Endothelial cell of umbilical vein (primary cell): ENCODE measurements around the gene SGCD. TPM values are rescaled to one million over a fixed set of nuclear protein-coding genes. Genes with fewer than 3 reads are reported as not detected.

Experiments used
- BruUV-seq: library from RNA; stranded (reverse); fragments of 400-500 nt; replicated peaks from 2 replicates; lab custom pipeline; 2021; lab: Mats Ljungman, UMichigan
- CTCF ChIA-PET: fragments of 300-600, 350-600 bp; sonication (Branson Sonifier 250); formaldehyde crosslinking; loops from one replicate; lab custom pipeline; 2021; ENCODE audit warnings: antibody characterized with exemption, inconsistent platforms; lab: Charles Lee
- POLR2A ChIA-PET: fragments of 300-600, 350-600 bp; sonication (Branson Sonifier 250); formaldehyde crosslinking; loops from one replicate; lab custom pipeline; 2021; ENCODE audit warnings: antibody characterized with exemption, inconsistent platforms; lab: Charles Lee
- DNase-seq: peaks from one replicate; pipeline ENCODE4 v3.0.0-alpha.2; 2011; ENCODE audit warnings: low read depth, low spot score
- FAIRE-seq: peaks from 2 replicates; lab custom pipeline; 2011; peaks lifted over from hg19 to GRCh38; lab: Jason Lieb, UNC
- H2AFZ ChIP-seq: 2 replicates; pipeline ENCODE4 v1.6.0; 2012; ENCODE audit warnings: low read depth, low read length, control low read depth, inconsistent platforms
- H3K27ac ChIP-seq: 2 replicates; pipeline ENCODE4 v1.5.1; 2011; ENCODE audit warnings: low read depth, mild to moderate bottlenecking, control low read depth, low read length, moderate library complexity; ENCODE audit not compliant: insufficient read depth
- H3K27me3 ChIP-seq, 2 experiments: 2 replicates each; pipeline versions ENCODE4 v1.6.0 to v1.6.1; 2011; ENCODE audit warnings: low read length in 2 of 2, mixed read lengths in 1 of 2; ENCODE audit not compliant: control insufficient read depth in 2 of 2, insufficient read depth in 2 of 2
- H3K36me3 ChIP-seq, 2 experiments: 2 replicates in 1 of 2; 3 replicates in 1 of 2; pipeline ENCODE4 v1.5.1; 2011; ENCODE audit warnings: low read length in 2 of 2, mild to moderate bottlenecking in 1 of 2, moderate library complexity in 1 of 2; ENCODE audit not compliant: control insufficient read depth in 2 of 2, insufficient read depth in 2 of 2; ENCODE audit errors: extremely low read depth in 1 of 2
- H3K4me1 ChIP-seq: 3 replicates; pipeline ENCODE4 v1.5.1; 2011; ENCODE audit warnings: mild to moderate bottlenecking, low read length; ENCODE audit not compliant: control insufficient read depth, insufficient read depth; ENCODE audit errors: extremely low read depth
- H3K4me2 ChIP-seq: 2 replicates; pipeline ENCODE4 v1.6.1; 2011; ENCODE audit warnings: low read length, control low read depth, mixed read lengths; ENCODE audit not compliant: insufficient read depth
- H3K4me3 ChIP-seq, 3 experiments: fragments of 200-600 bp in 1 of 3; sonication (generic), shearing (Covaris generic) in 1 of 3; replicated peaks in 1 of 3; 2 replicates each; pipeline ENCODE4 v1.5.1; 2011 to 2016; ENCODE audit warnings: control low read depth in 3 of 3, low read length in 3 of 3, mild to moderate bottlenecking in 2 of 3, inconsistent platforms in 1 of 3, low read depth in 1 of 3, moderate library complexity in 1 of 3; ENCODE audit not compliant: insufficient read depth in 1 of 3
- H3K79me2 ChIP-seq: 2 replicates; pipeline ENCODE4 v1.6.0; 2012; ENCODE audit warnings: low read length, inconsistent platforms; ENCODE audit not compliant: control insufficient read depth, insufficient read depth
- H3K9ac ChIP-seq: replicated peaks from 2 replicates; pipeline ENCODE3; 2011; ENCODE audit warnings: low read length, control low read depth; ENCODE audit not compliant: insufficient read depth; ENCODE audit errors: extremely low read depth
- H3K9me1 ChIP-seq: replicated peaks from 3 replicates; pipeline ENCODE4 v1.6.0; 2011; ENCODE audit warnings: mild to moderate bottlenecking, low read length; ENCODE audit not compliant: control insufficient read depth, insufficient read depth; ENCODE audit errors: extremely low read depth
- H3K9me3 ChIP-seq: replicated peaks from 2 replicates; pipeline ENCODE4 v1.5.1; 2012; ENCODE audit warnings: low read length, inconsistent platforms; ENCODE audit not compliant: control insufficient read depth, insufficient read depth
- H4K20me1 ChIP-seq: replicated peaks from 2 replicates; pipeline ENCODE3; 2011; ENCODE audit warnings: mild to moderate bottlenecking, low read length; ENCODE audit not compliant: control insufficient read depth, insufficient read depth; ENCODE audit errors: extremely low read depth
- EZH2 ChIP-seq: IDR thresholded peaks from 2 replicates; pipeline ENCODE4 v1.6.1; 2012; ENCODE audit warnings: borderline replicate concordance, low read depth, mild to moderate bottlenecking, moderate library complexity, low read length, inconsistent platforms; ENCODE audit not compliant: severe bottlenecking
- FOS ChIP-seq: IDR thresholded peaks from 2 replicates; pipeline ENCODE4 v1.6.1; 2011; ENCODE audit warnings: mild to moderate bottlenecking, low read length, moderate library complexity, borderline replicate concordance; ENCODE audit not compliant: insufficient read depth
- GATA2 ChIP-seq: IDR thresholded peaks from 2 replicates; pipeline ENCODE4 v1.7.0; 2011; ENCODE audit warnings: low read depth, mild to moderate bottlenecking, moderate library complexity, mixed read lengths, low read length; ENCODE audit not compliant: insufficient read length, insufficient read depth
- JUN ChIP-seq: IDR thresholded peaks from 2 replicates; pipeline ENCODE4 v1.6.1; 2011; ENCODE audit warnings: borderline replicate concordance, low read depth; ENCODE audit not compliant: insufficient read length, insufficient read depth
- MYC ChIP-seq: IDR thresholded peaks from one replicate; pipeline ENCODE4 v1.6.1; 2011; ENCODE audit warnings: mild to moderate bottlenecking, low read depth, low read length
- POLR2A ChIP-seq: IDR thresholded peaks from 2 replicates; pipeline ENCODE4 v1.6.1; 2012; ENCODE audit warnings: low read depth, mild to moderate bottlenecking, control low read depth, low read length
- POLR2AphosphoS5 ChIP-seq: IDR thresholded peaks from 2 replicates; pipeline ENCODE4 v1.6.1; 2012; ENCODE audit warnings: low read depth, mild to moderate bottlenecking, control low read depth, low read length, moderate library complexity; ENCODE audit not compliant: insufficient read depth
- dilution Hi-C: fragments of 300-500 bp; cut with MboI; formaldehyde crosslinking; loops from one replicate; pipeline ENCODE4 v1.15.0; 2019; ENCODE audit warnings: low sequenced_read_pairs; ENCODE audit not compliant: extremely low pct_ligation_motif_present
- intact Hi-C: fragments of 100-400 bp; cut with micrococcal nuclease; formaldehyde crosslinking; loops from one replicate; pipeline ENCODE4 v1.10.0; 2022
- polyA plus RNA-seq, 4 experiments: library from polyadenylated mRNA; depleted of rRNA in 3 of 4; stranded (reverse) in 3 of 4; unstranded in 1 of 4; fragments of >200 nt; gene quantifications; 2 replicates each; pipeline versions ENCODE4 v1.2.1 to v1.2.3, GENCODE V29; 2011 to 2012; ENCODE audit warnings: missing spikeins in 1 of 4
- total RNA-seq: library from RNA; stranded (reverse); gene quantifications from 2 replicates; pipeline ENCODE4 v1.2.3, GENCODE V29; 2021
- TF ChIP-seq, protein P1 (sequence below), 2 donors: IDR thresholded peaks; 1 replicate in 1 of 2; 2 replicates in 1 of 2; pipeline ENCODE4 v1.5.1; 2011; ENCODE audit warnings: low read length in 2 of 2, mild to moderate bottlenecking in 2 of 2, moderate library complexity in 2 of 2, control low read depth in 1 of 2, inconsistent platforms in 1 of 2, low read depth in 1 of 2; ENCODE audit not compliant: insufficient read depth in 1 of 2; ENCODE audit errors: extremely low read depth in 1 of 2
- TF ChIP-seq, protein P2 (sequence below): IDR thresholded peaks from 2 replicates; pipeline ENCODE4 v1.6.1; 2011; ENCODE audit not compliant: insufficient read depth, insufficient read length

Gene SGCD
- total and polyA plus RNA-seq, 2 donors (not counting 3 experiments of a cell fraction or from before 2014, with no cell fraction given): not detected

DNA sequence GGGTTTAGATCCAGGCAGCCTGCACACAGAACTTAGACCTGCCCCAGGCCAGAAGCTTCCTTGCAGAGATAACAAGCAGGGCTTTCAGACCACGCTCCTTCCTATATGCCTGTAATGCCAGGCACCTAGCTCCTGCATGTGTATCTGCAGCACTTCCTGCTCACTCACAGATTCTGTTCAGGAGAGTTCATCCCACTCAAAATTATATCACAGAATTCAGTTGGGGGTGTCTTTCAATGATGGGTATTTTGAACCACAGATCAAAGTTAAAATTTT is 105.8 kb downstream of the SGCD start:
- intact Hi-C loops: no loop called here
- H2AFZ ChIP-seq: no peak overlapping the region
- no peaks in the 10 kb centered on the region for H3K79me2 ChIP-seq
- no peak for FAIRE-seq
- ChIA-PET POLR2A (no interaction called here), CTCF (no interaction called here)
- H3K4me2 ChIP-seq: no peak overlapping the region
- H3K27ac ChIP-seq: no peak overlapping the region
- no TSS peak for BruUV-seq
- no peaks in the 10 kb centered on the region for H3K9me1 ChIP-seq
- H3K36me3 ChIP-seq: no peaks in the 10 kb centered on the region
- no peaks in the 10 kb centered on the region for H3K4me1 ChIP-seq
- no peaks in the 10 kb centered on the region for H4K20me1 ChIP-seq
- TF ChIP-seq FOS: no peak
- TF ChIP-seq JUN: no peak
- no peak for TF ChIP-seq EZH2
- TF ChIP-seq, protein P1, sequence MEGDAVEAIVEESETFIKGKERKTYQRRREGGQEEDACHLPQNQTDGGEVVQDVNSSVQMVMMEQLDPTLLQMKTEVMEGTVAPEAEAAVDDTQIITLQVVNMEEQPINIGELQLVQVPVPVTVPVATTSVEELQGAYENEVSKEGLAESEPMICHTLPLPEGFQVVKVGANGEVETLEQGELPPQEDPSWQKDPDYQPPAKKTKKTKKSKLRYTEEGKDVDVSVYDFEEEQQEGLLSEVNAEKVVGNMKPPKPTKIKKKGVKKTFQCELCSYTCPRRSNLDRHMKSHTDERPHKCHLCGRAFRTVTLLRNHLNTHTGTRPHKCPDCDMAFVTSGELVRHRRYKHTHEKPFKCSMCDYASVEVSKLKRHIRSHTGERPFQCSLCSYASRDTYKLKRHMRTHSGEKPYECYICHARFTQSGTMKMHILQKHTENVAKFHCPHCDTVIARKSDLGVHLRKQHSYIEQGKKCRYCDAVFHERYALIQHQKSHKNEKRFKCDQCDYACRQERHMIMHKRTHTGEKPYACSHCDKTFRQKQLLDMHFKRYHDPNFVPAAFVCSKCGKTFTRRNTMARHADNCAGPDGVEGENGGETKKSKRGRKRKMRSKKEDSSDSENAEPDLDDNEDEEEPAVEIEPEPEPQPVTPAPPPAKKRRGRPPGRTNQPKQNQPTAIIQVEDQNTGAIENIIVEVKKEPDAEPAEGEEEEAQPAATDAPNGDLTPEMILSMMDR (IDR thresholded peaks at IDR 0.05; ENCODE audit: extremely low read depth in 1 of 2, insufficient read depth in 1 of 2, low read depth in 1 of 2, low read length in 2 of 2): no peak
- no peak for TF ChIP-seq POLR2A
- no peak for TF ChIP-seq POLR2AphosphoS5
- TF ChIP-seq MYC: no peak
- TF ChIP-seq GATA2: no peak
- TF ChIP-seq, protein P2, sequence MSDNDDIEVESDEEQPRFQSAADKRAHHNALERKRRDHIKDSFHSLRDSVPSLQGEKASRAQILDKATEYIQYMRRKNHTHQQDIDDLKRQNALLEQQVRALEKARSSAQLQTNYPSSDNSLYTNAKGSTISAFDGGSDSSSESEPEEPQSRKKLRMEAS: no peak
- H3K9me3 ChIP-seq: peaks cover 6% of the 10 kb centered on the region
- dilution Hi-C loops: no loop called here
- no peak overlapping the region for H3K4me3 ChIP-seq
- H3K27me3 ChIP-seq: no peaks in the 10 kb centered on the region
- no peak overlapping the region for H3K9ac ChIP-seq
- no peak for DNase-seq
